HepG2 (cell line): ENCODE results near the gene IRS1. TPM values are rescaled to one million over a fixed set of nuclear protein-coding genes. Genes with fewer than 3 reads are reported as not detected.
A peak's percentile ranks its signal among the peaks of the same experiment; 100 is the strongest.

Experiments used
- ATAC-seq: fragments of 200-7000 bp; cut with Tn5 transposase; 3 replicates; pipeline ENCODE4 v1.9.1; 2020; ENCODE audit warnings: mild to moderate bottlenecking, moderate library complexity
- BruUV-seq: library from RNA; stranded (reverse); fragments of 400-500 nt; replicated peaks from 2 replicates; lab custom pipeline; 2021; lab: Mats Ljungman, UMichigan
- CTCF ChIA-PET: fragments of 300-600 bp; formaldehyde crosslinking; extraction: SDS; loops from one replicate; lab custom pipeline; 2021; ENCODE audit warnings: low total read pairs, inconsistent platforms, low intra/inter-chr PET ratio; lab: Yijun Ruan, JAX
- POLR2A ChIA-PET: fragments of 350-600 bp; sonication (Branson Sonifier 250); formaldehyde crosslinking; loops from one replicate; lab custom pipeline; 2020; ENCODE audit warnings: antibody characterized with exemption, inconsistent platforms; lab: Yijun Ruan, JAX
- DNase-seq: peaks from one replicate; pipeline ENCODE4 v3.0.0-alpha.2; 2015; ENCODE audit warnings: low spot score
- FAIRE-seq: peaks from 3 replicates; lab custom pipeline; 2011; peaks lifted over from hg19 to GRCh38; lab: Jason Lieb, UNC
- H2AFZ ChIP-seq: one replicate; pipeline ENCODE4 v1.6.1; 2011; ENCODE audit warnings: low read length, inconsistent platforms
- H3K27ac ChIP-seq: fragments of 300-600 bp; 3 replicates; pipeline ENCODE4 v1.8.0; 2011; ENCODE audit warnings: mixed run types, mild to moderate bottlenecking, mixed read lengths, low read length, inconsistent platforms; ENCODE audit not compliant: insufficient read depth; ENCODE audit errors: extremely low read length
- H3K27me3 ChIP-seq, 2 experiments: fragments of 200-600 bp in 1 of 2; 2 replicates in 1 of 2; 3 replicates in 1 of 2; pipeline versions ENCODE4 v1.6.0 to v1.8.0; 2011; ENCODE audit warnings: low read length in 2 of 2, mild to moderate bottlenecking in 2 of 2, moderate library complexity in 2 of 2, inconsistent platforms in 1 of 2; ENCODE audit not compliant: insufficient read depth in 2 of 2, control insufficient read depth in 1 of 2
- H3K36me3 ChIP-seq, 2 experiments: fragments of 200-600 bp in 1 of 2; replicated peaks in 1 of 2; 2 replicates in 1 of 2; 3 replicates in 1 of 2; pipeline versions ENCODE4 v1.5.1 to v1.8.0; 2011; ENCODE audit warnings: low read length in 2 of 2, inconsistent platforms in 1 of 2; ENCODE audit not compliant: insufficient read depth in 2 of 2, control insufficient read depth in 1 of 2
- H3K4me1 ChIP-seq: 2 replicates; pipeline ENCODE4 v1.5.1; 2012; ENCODE audit warnings: low read length, inconsistent platforms; ENCODE audit not compliant: insufficient read depth
- H3K4me2 ChIP-seq: 2 replicates; pipeline ENCODE4 v1.6.0; 2011; ENCODE audit warnings: low read depth, low read length, inconsistent platforms
- H3K4me3 ChIP-seq, 3 experiments: fragments of 200-600 bp in 1 of 3; sonication (generic), shearing (Covaris generic) in 1 of 3; replicated peaks in 1 of 3; 2 replicates each; pipeline ENCODE4 v1.5.1; 2011 to 2016; ENCODE audit warnings: low read length in 3 of 3, inconsistent platforms in 2 of 3, low read depth in 2 of 3, mild to moderate bottlenecking in 2 of 3, control low read depth in 1 of 3, mixed read lengths in 1 of 3; ENCODE audit not compliant: insufficient read depth in 1 of 3
- H3K79me2 ChIP-seq: one replicate; pipeline ENCODE4 v1.6.1; 2011; ENCODE audit warnings: low read length, inconsistent platforms; ENCODE audit not compliant: insufficient read depth
- H3K9ac ChIP-seq: 2 replicates; pipeline ENCODE4 v1.6.0; 2011; ENCODE audit warnings: mild to moderate bottlenecking, low read depth, low read length, inconsistent platforms; ENCODE audit not compliant: insufficient read depth
- H3K9me3 ChIP-seq: 2 replicates; pipeline ENCODE4 v1.5.1; 2012; ENCODE audit warnings: mild to moderate bottlenecking, low read length
- H4K20me1 ChIP-seq: 2 replicates; pipeline ENCODE4 v1.6.0; 2011; ENCODE audit warnings: inconsistent platforms, mild to moderate bottlenecking, low read length, moderate library complexity; ENCODE audit not compliant: insufficient read depth
- EZH2 ChIP-seq: conservative IDR thresholded peaks from 2 replicates; pipeline ENCODE4 v1.6.1; 2012; ENCODE audit warnings: mild to moderate bottlenecking, low read depth, low read length, moderate library complexity
- KDM6A ChIP-seq: IDR thresholded peaks from 2 replicates; pipeline ENCODE4 v1.6.1; 2016; ENCODE audit warnings: low read depth
- MIXL1 ChIP-seq: IDR thresholded peaks from 2 replicates; pipeline ENCODE4 v1.6.1; 2016
- NR1H2 ChIP-seq: sonication (generic); formaldehyde crosslinking; IDR thresholded peaks from 2 replicates; pipeline ENCODE4 v1.8.1; 2022; ENCODE audit warnings: low read depth, missing genetic modification reagents, borderline replicate concordance
- POLR2A ChIP-seq, 2 experiments: IDR thresholded peaks; 2 replicates each; pipeline ENCODE4 v1.6.1; 2011; ENCODE audit warnings: low read depth in 2 of 2, low read length in 2 of 2, mild to moderate bottlenecking in 1 of 2, moderate library complexity in 1 of 2; ENCODE audit not compliant: insufficient read depth in 1 of 2
- RERE ChIP-seq: IDR thresholded peaks from 2 replicates; pipeline ENCODE4 v1.6.1; 2016; ENCODE audit warnings: low read depth, missing genetic modification reagents, missing compliant biosample characterization
- ZNF549 ChIP-seq: sonication (generic); formaldehyde crosslinking; IDR thresholded peaks from 2 replicates; pipeline ENCODE4 v1.5.0; 2020; ENCODE audit warnings: missing genetic modification reagents
- ZNF770 ChIP-seq: sonication (generic); formaldehyde crosslinking; IDR thresholded peaks from 2 replicates; pipeline ENCODE4 v1.5.0; 2020; ENCODE audit warnings: mild to moderate bottlenecking, missing genetic modification reagents
- ZNF781 ChIP-seq: sonication (generic); formaldehyde crosslinking; IDR thresholded peaks from 2 replicates; pipeline ENCODE4 v1.5.1; 2020; ENCODE audit warnings: borderline replicate concordance, mild to moderate bottlenecking, missing genetic modification reagents; ENCODE audit errors: not compliant biosample characterization
- WGBS: methylation state at CpG from one replicate; pipeline ENCODE4 v1.1.6; 2017; ENCODE audit warnings: low lambda C conversion rate; 5-methylcytosine and 5-hydroxymethylcytosine counted together
- in situ Hi-C: cut with HindIII; loops from 2 replicates; pipeline ENCODE4 v1.10.0; 2017; ENCODE audit warnings: low pct_unique_long_range_greater_than_20kb; ENCODE audit not compliant: extremely low pct_ligation_motif_present
- intact Hi-C: fragments of 100-400 bp; cut with micrococcal nuclease; formaldehyde crosslinking; loops from one replicate; pipeline ENCODE4 v1.10.0; 2022; ENCODE audit not compliant: unreplicated experiment
- polyA plus RNA-seq, 8 experiments: library from polyadenylated mRNA; depleted of rRNA in 3 of 8; stranded (reverse) in 7 of 8; unstranded in 1 of 8; fragments of >200 nt; fragmentation: Illumina TruSeq in 4 of 8; extraction: Trizol in 4 of 8; gene quantifications; 2 replicates each; pipeline versions ENCODE4 v1.2.1 to v1.2.3, GENCODE V29; 2011 to 2016; ENCODE audit warnings: low read depth in 4 of 8, missing spikeins in 1 of 8, mixed read lengths in 1 of 8; ENCODE audit not compliant: insufficient read depth in 1 of 8
- total RNA-seq, 5 experiments: library from RNA; depleted of rRNA; stranded (reverse); fragments of >200 nt; fragmentation: Illumina TruSeq; extraction: Trizol; gene quantifications; 2 replicates each; pipeline ENCODE4 v1.2.3, GENCODE V29; 2016; ENCODE audit warnings: low read depth in 1 of 5
- TF ChIP-seq, protein P1 (sequence below): sonication (generic); formaldehyde crosslinking; IDR thresholded peaks from 2 replicates; pipeline ENCODE4 v1.5.0; 2020; ENCODE audit warnings: missing genetic modification reagents
- TF ChIP-seq, protein P2 (sequence below): IDR thresholded peaks from 2 replicates; pipeline ENCODE4 v1.6.1; 2018; ENCODE audit warnings: missing genetic modification reagents

Gene IRS1
- total and polyA plus RNA-seq, 2 of the 13 experiments (the other 11 are each of a cell fraction or from before 2014, with no cell fraction given) = 8.7 to 9.0 TPM

DNA sequence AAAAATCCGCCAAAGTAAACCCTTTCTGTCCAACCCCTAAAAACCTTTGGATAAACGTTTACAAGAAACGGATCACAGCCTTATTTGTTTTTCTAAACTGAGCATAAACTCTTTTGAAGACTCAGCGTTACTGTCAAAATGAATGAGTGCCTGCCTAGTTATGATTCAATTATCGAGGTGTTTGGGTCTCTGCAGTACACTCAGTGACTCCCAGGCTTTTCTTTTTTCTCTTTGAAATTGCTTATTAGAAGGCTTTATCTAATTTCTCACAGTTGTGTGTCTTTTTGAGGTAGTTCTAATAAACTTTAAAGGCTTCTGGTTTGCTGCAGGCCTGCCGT lies 36.9 kb upstream of the IRS1 start (continued):
- TF ChIP-seq ZNF770 (CRISPR knock-in tag) (no peak), MIXL1 (CRISPR knock-in tag) (no peak), ZNF781 (CRISPR knock-in tag) (no peak), POLR2A (IDR thresholded peaks at IDR 0.05; ENCODE audit: insufficient read depth in 1 of 2, low read depth in 2 of 2, low read length in 2 of 2) (0 out of 4 replicates have a peak, but pooled peaks of 1 of the 2 experiments have one; percentile 1)
- TF ChIP-seq, protein P1, sequence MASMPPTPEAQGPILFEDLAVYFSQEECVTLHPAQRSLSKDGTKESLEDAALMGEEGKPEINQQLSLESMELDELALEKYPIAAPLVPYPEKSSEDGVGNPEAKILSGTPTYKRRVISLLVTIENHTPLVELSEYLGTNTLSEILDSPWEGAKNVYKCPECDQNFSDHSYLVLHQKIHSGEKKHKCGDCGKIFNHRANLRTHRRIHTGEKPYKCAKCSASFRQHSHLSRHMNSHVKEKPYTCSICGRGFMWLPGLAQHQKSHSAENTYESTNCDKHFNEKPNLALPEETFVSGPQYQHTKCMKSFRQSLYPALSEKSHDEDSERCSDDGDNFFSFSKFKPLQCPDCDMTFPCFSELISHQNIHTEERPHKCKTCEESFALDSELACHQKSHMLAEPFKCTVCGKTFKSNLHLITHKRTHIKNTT (CRISPR knock-in tag) = no peak
- TF ChIP-seq, protein P2, sequence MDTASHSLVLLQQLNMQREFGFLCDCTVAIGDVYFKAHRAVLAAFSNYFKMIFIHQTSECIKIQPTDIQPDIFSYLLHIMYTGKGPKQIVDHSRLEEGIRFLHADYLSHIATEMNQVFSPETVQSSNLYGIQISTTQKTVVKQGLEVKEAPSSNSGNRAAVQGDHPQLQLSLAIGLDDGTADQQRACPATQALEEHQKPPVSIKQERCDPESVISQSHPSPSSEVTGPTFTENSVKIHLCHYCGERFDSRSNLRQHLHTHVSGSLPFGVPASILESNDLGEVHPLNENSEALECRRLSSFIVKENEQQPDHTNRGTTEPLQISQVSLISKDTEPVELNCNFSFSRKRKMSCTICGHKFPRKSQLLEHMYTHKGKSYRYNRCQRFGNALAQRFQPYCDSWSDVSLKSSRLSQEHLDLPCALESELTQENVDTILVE = peak; percentile 0; the same call in 1 of the 2 replicates

DNA sequence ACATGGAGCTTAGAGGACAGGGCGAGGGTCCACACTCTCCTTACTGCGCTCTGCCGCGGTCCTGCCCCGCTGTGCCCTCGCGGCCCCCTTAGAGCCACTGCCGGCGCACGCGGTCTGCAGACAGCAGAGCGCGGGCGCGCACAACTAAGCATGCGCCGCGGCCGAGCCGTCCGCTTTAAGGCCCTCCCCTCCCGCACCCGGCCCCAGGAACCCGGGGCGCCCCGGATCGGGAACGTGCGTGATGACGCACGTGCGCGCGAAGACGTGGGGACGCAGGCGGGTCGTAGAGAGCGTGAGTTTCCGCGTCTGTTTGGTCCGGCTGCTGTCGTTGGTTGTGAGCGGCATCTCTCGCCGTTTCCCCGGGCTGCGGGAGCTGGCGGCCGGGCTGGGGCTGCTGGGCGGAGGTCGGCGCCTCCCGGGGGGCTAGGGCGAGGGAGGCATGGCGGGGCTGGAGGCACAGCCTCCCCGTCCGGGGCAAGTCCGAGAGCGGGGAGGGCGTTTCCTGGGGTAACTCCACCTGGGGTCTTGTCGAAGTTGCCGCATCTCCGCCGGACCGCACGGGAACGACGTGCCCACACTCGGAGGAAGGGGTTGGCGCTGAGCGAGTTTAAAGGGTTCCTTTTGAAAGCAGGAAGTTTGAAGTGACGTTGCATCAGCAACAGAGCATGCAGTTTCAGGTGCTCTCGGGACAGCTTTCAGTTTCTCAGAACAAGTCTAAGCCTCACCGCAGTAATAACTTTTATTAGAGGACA lies 36.4 kb upstream of the IRS1 start, which contains the start of gene RHBDD1:
Gene RHBDD1 (plus strand): TSS at position 259 of the 752 bp plus-strand sequence. CDS start 28,640 bp downstream, outside the sequence.
- CTCF ChIA-PET = no interaction called here
- BruUV-seq = no TSS peak
- Histone ChIP-seq H3K4me2 (peak within 1 kb of the TSS; percentile 88), H3K36me3 (no peaks in the 10 kb centered on the region), H2AFZ (peak within 1 kb of the TSS; percentile 90), H3K79me2 (no peaks in the 10 kb centered on the region), H3K4me3 (peak within 1 kb of the TSS; percentile 68 to 84 (median 77)), H3K9ac (peak within 1 kb of the TSS; percentile 76), H3K27ac (peak within 1 kb of the TSS; percentile 59), H3K4me1 (peaks cover 36% of the 10 kb centered on the region), H3K27me3 (no peaks in the 10 kb centered on the region), H4K20me1 (no peaks in the 10 kb centered on the region), H3K9me3 (no peaks in the 10 kb centered on the region)
- WGBS = 53% methylated on average over 70 of the region's 75 CpGs
- POLR2A ChIA-PET = interaction anchor here (0.7 to 2.7 kb wide), 3 partner anchors 10 to 149 kb away, joined by 3 to 15 read pairs (median 4); no protein-coding TSS in a partner anchor
- in situ Hi-C loops = no loop called here
- DNase-seq = peak; percentile 62
- FAIRE-seq = no peak
- intact Hi-C loops = loop anchor here (1.0 kb wide), 1 partner anchor 34 kb away; no protein-coding TSS in a partner anchor
- ATAC-seq = peak; percentile 93
- no peak for TF ChIP-seq EZH2
- TF ChIP-seq RERE (CRISPR knock-in tag) = no peak
- no peak for TF ChIP-seq KDM6A (CRISPR knock-in tag)
- TF ChIP-seq NR1H2 (CRISPR knock-in tag) = no peak
- no peak for TF ChIP-seq ZNF549 (CRISPR knock-in tag)
